Muscle layer of duodenum (tissue), 2 donors: Measurements from ENCODE around the gene IFI16.
"Not testable (repeated sequence)": the region's sequence is repeated elsewhere in the genome, so short reads cannot be mapped to it uniquely, and the experiment has no call there.

ENCODE experiments used
- H3K27ac ChIP-seq: one replicate; pipeline ENCODE4 v1.7.0; 2013; ENCODE audit warnings: mild to moderate bottlenecking, low read length
- H3K27me3 ChIP-seq: one replicate; pipeline ENCODE4 v1.7.0; 2013; ENCODE audit warnings: low read depth, mild to moderate bottlenecking, control low read depth, low read length
- H3K36me3 ChIP-seq, 2 donors: one replicate each; pipeline ENCODE4 v1.7.0; 2013; ENCODE audit warnings: low read length in 2 of 2, control low read depth in 1 of 2, mild to moderate bottlenecking in 1 of 2; ENCODE audit not compliant: insufficient read depth in 2 of 2, control insufficient read depth in 1 of 2
- H3K4me1 ChIP-seq, 2 donors: one replicate each; pipeline ENCODE4 v1.7.0; 2013; ENCODE audit warnings: low read length in 2 of 2, mild to moderate bottlenecking in 2 of 2, control low read depth in 1 of 2, moderate library complexity in 1 of 2; ENCODE audit not compliant: insufficient read depth in 2 of 2, control insufficient read depth in 1 of 2
- H3K4me3 ChIP-seq, 2 donors: one replicate each; pipeline ENCODE4 v1.7.0; 2013; ENCODE audit warnings: low read length in 2 of 2, low read depth in 1 of 2, mild to moderate bottlenecking in 1 of 2
- H3K9me3 ChIP-seq, 2 donors: one replicate each; pipeline ENCODE4 v1.7.0; 2013; ENCODE audit warnings: low read length in 2 of 2, control low read depth in 1 of 2, mild to moderate bottlenecking in 1 of 2; ENCODE audit not compliant: control insufficient read depth in 1 of 2
- donor health status: healthy.

IFI16 gene

GRCh38 chr1:159030311-159030710, 20.6 kb downstream of the IFI16 start:
- no peaks in the 10 kb centered on the region for H3K27me3 ChIP-seq
- no peak overlapping the region for H3K4me3 ChIP-seq
- no peaks in the 10 kb centered on the region for H3K9me3 ChIP-seq
- peaks cover 0 to 16% of the 10 kb centered on the region in 2 donors for H3K4me1 ChIP-seq
- H3K27ac ChIP-seq = no peak overlapping the region
- peaks cover 27 to 53% of the 10 kb centered on the region in 2 donors for H3K36me3 ChIP-seq

DNA sequence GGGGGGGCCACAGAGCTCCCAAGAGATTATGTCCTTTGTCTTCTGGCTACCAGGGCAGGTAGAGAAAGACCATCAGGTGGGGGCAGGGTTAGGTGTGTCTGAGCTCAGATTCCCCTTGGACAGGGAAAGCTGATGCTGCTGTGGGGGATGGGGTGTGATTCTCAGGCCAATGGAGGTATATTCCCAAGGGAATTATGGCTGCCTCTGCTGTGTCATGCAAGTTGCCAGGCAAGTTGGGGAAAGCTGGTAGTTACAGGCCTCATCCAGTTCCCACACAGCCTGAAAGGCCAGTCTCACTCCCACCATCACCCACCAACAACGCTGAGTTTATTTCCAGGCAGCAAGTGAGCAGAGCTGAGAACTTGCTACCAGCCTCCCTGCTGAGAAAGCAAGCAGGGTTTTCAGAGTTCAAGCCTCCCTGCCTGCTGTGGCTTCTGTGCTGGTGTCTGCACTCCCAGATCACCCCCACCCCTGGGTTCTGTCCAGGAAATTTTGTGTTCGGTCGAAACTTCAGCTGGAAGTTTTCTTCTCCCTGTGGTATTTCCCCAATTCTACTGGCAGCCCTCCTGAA, 21.3 kb downstream of the IFI16 start:
- Histone ChIP-seq H3K9me3 (no peaks in the 10 kb centered on the region), H3K27me3 (no peaks in the 10 kb centered on the region), H3K36me3 (peaks cover 31 to 55% of the 10 kb centered on the region in 2 donors), H3K4me1 (peaks cover 0 to 16% of the 10 kb centered on the region in 2 donors), H3K4me3 (no peak overlapping the region), H3K27ac (no peak overlapping the region)

DNA sequence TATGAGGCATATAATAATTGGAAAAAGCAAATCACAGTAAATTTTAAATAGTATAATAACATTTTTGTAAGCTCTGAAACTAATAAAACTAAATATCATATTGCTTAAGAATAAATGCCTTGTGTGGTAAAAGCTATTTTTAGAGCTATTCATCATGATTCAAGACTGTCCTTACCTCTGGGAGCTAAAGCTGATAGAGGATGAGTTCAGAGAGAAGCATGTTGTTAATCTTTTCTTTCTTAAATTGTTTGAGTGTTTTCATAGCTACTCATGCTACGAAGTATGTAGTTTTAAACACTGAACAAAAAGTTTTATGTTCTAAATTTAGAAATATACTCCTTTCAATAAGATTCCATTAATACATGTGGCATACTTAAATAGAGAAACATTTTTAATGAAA, 30.5 kb downstream of the IFI16 start:
- Histone ChIP-seq H3K4me1 (no peaks in the 10 kb centered on the region), H3K36me3 (peaks cover 44 to 60% of the 10 kb centered on the region in 2 donors), H3K9me3 (no peaks in the 10 kb centered on the region), H3K27ac (no peak overlapping the region), H3K27me3 (no peaks in the 10 kb centered on the region), H3K4me3 (no peak overlapping the region)

DNA sequence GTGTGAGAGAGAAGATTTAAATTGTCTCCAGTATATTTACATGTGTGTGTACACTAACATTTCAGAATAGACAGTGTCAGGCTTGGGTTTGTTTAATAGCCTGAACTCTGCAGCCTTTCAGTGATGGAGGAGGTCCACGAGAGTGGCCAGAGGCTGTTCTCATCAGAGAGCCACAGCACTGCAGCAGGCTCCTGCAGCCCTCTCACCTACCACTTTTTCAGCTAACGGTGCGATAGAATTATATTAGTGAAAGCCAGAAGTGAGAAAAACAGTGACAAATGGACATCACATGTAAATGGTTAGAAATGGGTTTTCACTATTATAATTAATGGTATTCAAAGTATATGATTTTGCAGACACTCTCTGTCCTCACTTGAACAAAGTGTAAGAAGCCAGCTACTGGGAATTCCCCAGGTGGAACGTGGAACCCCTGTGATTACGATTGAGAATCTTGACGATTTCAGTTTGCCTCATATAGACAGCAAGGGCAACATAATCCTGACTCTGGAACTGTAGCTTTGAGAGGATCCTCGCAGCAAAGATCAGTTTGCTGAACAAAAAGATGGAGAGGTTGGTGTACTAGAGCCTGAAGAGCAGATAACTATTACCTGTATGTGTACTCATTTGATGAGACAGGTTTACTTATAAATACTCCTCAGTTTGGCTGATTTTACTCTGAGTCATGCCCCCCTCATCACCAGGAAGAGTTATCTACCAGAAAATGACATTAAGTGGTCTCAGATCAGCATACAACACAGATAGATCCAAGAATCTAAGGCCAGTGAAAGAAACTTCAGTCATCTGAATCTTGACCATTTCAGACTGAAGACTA, 31.4 kb downstream of the IFI16 start:
- H3K9me3 ChIP-seq = no peaks in the 10 kb centered on the region
- H3K36me3 ChIP-seq = peaks cover 42 to 56% of the 10 kb centered on the region in 2 donors
- H3K4me1 ChIP-seq = no peaks in the 10 kb centered on the region
- no peaks in the 10 kb centered on the region for H3K27me3 ChIP-seq
- H3K27ac ChIP-seq = no peak overlapping the region
- no peak overlapping the region for H3K4me3 ChIP-seq

- H3K4me3 ChIP-seq, H3K9me3 ChIP-seq, H3K27ac ChIP-seq, H3K27me3 ChIP-seq, H3K4me1 ChIP-seq: not testable (repeated sequence)
- H3K36me3 ChIP-seq = peaks cover 34 to 45% of the 10 kb centered on the region in 2 donors
Measured at GRCh38 chr1:159046486-159046885, 36.8 kb downstream of the IFI16 start.

DNA sequence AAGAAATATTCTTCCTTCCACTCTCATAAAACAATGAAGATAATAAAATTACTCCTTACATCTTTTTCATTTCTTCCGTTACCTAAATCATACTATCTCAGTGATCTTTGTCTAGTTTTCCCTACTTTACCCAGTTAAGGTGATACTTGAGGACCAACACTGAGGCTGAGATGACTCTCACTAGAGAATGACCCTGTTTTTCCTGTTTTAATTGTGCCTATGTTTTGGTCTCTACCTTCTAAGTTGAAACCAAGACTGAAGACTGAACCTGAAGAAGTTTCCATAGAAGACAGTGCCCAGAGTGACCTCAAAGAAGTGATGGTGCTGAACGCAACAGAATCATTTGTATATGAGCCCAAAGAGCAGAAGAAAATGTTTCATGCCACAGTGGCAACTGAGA, 41.7 kb downstream of the IFI16 start:
- H3K4me3 ChIP-seq = no peak overlapping the region
- H3K4me1 ChIP-seq = peaks cover 0 to 12% of the 10 kb centered on the region in 2 donors
- no peak overlapping the region for H3K27ac ChIP-seq
- H3K27me3 ChIP-seq = no peaks in the 10 kb centered on the region
- H3K9me3 ChIP-seq = no peaks in the 10 kb centered on the region
- peaks cover 62 to 64% of the 10 kb centered on the region in 2 donors for H3K36me3 ChIP-seq

DNA sequence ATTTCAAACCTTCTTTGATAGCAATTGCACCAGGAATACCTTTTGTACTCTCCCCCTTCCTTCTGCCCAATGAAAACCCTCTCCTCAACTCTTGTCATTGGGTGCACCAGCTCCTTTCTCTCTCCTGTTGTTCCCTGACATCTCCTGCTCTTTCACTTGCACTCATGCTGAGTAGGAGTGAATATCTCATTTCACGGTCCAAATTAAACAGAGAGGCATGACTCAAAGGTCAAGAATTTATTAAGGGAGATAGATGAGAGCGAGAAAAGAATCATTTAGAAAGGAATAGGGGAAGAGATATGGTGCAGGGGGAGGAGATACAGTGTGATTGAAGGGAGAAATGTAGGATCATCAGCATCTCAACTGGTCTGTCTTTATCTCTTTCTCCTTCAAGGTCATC, 44.7 kb downstream of the IFI16 start:
- Histone ChIP-seq H3K4me3 (no peak overlapping the region), H3K27me3 (no peaks in the 10 kb centered on the region), H3K9me3 (no peaks in the 10 kb centered on the region), H3K27ac (no peak overlapping the region), H3K36me3 (peaks cover 54 to 57% of the 10 kb centered on the region in 2 donors), H3K4me1 (peaks cover 0 to 12% of the 10 kb centered on the region in 2 donors)

DNA sequence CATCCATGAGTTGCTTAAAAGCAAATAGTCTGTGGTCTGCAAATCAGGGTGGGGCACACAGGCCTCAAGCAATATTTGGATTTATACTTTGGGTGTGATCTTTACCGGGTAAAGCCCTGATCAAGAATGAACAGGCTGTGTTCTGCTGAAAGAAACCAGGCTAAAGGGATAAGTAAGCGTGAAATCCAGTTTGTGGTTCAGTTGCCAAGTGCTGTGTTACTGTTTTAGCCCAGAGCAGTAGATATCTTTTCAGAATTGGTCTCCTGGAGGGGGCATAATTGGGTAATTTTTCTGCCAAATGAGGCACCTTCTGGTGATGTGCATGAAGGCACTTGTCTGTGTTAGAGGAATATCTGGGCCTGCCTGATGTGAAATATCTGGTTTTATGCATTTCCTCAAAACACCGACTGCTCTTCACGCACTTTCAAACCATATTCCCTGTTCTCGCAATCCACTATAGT, 45.5 kb downstream of the IFI16 start:
- peaks cover 0 to 12% of the 10 kb centered on the region in 2 donors for H3K4me1 ChIP-seq
- peaks cover 47 to 50% of the 10 kb centered on the region in 2 donors for H3K36me3 ChIP-seq
- H3K9me3 ChIP-seq = no peaks in the 10 kb centered on the region
- H3K27ac ChIP-seq = no peak overlapping the region
- no peaks in the 10 kb centered on the region for H3K27me3 ChIP-seq
- no peak overlapping the region for H3K4me3 ChIP-seq

- peaks cover 0 to 12% of the 10 kb centered on the region in 2 donors for H3K4me1 ChIP-seq
- no peaks in the 10 kb centered on the region for H3K27me3 ChIP-seq
- no peaks in the 10 kb centered on the region for H3K9me3 ChIP-seq
- no peak overlapping the region for H3K4me3 ChIP-seq
- H3K27ac ChIP-seq = no peak overlapping the region
- peaks cover 38 to 40% of the 10 kb centered on the region in 2 donors for H3K36me3 ChIP-seq
Measured at GRCh38 chr1:159056069-159056698, 46.5 kb downstream of the IFI16 start.

- Histone ChIP-seq H3K4me1 (peaks cover 0 to 12% of the 10 kb centered on the region in 2 donors), H3K4me3 (no peak overlapping the region), H3K9me3 (no peaks in the 10 kb centered on the region), H3K27ac (no peak overlapping the region), H3K27me3 (no peaks in the 10 kb centered on the region), H3K36me3 (peaks cover 17% of the 10 kb centered on the region in 2 donors)
Measured at GRCh38 chr1:159058751-159059150, 49.0 kb downstream of the IFI16 start.

DNA sequence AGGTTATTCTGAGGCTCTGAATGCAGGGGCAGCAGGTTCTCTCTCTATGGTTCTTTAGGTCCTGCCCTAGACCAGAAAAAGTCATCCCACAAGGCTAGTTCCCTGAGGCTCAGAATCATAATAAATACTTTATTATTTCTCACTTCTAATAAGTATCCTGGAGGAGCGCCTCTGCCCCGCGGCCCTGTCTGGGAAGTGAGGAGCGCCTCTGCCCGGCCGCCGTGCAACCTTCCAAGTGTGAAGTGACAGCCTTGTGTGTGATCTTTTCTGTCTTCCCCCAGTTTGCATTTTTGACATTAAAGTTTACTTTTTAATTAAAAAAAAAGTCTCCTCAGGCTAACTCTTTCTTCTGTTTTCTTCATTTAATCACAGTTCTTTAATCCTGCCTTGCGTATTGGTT, 55.4 kb downstream of the IFI16 start:
- H3K36me3 ChIP-seq = no peaks in the 10 kb centered on the region
- no peak overlapping the region for H3K4me3 ChIP-seq
- no peaks in the 10 kb centered on the region for H3K9me3 ChIP-seq
- no peaks in the 10 kb centered on the region for H3K27me3 ChIP-seq
- no peak overlapping the region for H3K27ac ChIP-seq
- no peaks in the 10 kb centered on the region for H3K4me1 ChIP-seq
